ENCODE measurements around the gene RGS16. TPM values are rescaled to one million over a fixed set of nuclear protein-coding genes. Genes with fewer than 3 reads are reported as not detected.

Gene RGS16
- total RNA-seq, 3 donors from 2014 or later = 0.61 to 2.3 (median 1.3) TPM

DNA sequence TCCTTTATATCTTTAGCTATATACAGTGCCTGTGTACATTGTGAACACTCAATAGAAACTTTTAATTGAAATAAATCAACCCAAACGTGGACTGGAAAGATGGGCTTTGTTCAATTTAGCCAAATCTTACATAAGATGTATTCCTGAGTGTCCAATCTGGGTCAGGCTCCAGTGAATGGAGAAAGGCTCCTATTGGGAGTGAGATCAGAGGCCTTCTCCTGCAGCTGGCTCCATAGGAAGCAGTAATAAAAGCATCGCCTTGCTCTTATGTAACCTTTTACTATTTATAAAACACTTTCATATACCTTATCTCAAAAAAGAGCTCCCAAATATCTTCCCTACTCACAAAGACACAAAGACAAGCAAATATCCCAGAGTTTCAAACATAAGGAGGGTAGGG, 24.9 kb upstream of the RGS16 start:
- H3K9me3 ChIP-seq = no peaks in the 10 kb centered on the region
- DNase-seq (no peak), ATAC-seq (no peak)
- H3K4me3 ChIP-seq = no peak overlapping the region
- H3K36me3 ChIP-seq (ENCODE audit: low read depth) = no peaks in the 10 kb centered on the region
- TF ChIP-seq, protein P1, sequence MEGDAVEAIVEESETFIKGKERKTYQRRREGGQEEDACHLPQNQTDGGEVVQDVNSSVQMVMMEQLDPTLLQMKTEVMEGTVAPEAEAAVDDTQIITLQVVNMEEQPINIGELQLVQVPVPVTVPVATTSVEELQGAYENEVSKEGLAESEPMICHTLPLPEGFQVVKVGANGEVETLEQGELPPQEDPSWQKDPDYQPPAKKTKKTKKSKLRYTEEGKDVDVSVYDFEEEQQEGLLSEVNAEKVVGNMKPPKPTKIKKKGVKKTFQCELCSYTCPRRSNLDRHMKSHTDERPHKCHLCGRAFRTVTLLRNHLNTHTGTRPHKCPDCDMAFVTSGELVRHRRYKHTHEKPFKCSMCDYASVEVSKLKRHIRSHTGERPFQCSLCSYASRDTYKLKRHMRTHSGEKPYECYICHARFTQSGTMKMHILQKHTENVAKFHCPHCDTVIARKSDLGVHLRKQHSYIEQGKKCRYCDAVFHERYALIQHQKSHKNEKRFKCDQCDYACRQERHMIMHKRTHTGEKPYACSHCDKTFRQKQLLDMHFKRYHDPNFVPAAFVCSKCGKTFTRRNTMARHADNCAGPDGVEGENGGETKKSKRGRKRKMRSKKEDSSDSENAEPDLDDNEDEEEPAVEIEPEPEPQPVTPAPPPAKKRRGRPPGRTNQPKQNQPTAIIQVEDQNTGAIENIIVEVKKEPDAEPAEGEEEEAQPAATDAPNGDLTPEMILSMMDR (IDR thresholded peaks at IDR 0.05) = no peak
- no peaks in the 10 kb centered on the region for H3K4me1 ChIP-seq (ENCODE audit: low read depth)
- intact Hi-C loops (cut with DNase I, micrococcal nuclease) = no loop called here

DNA sequence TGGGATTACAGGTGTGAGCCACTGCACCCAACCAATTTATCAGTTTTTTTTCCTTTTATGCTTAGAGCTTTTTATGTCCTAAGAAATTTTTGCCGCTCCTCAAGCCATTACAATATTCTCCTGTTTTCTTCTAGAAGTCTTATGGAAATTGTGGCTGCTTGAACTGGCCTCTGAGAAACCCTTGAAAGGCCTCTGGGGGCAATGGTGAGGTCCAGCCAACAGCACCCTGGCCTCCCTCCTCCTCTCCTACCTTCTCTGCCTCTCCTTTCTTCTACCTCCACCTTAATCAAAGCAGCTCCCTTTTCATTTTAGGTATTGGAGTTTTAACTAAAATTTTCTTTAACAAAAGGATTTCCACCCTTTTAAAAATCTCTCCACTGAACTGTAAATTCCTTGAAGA, 24.5 kb upstream of the RGS16 start:
- ATAC-seq = no peak
- no peak for DNase-seq
- no peaks in the 10 kb centered on the region for H3K4me1 ChIP-seq (ENCODE audit: low read depth)
- H3K36me3 ChIP-seq (ENCODE audit: low read depth) = no peaks in the 10 kb centered on the region
- H3K9me3 ChIP-seq = no peaks in the 10 kb centered on the region
- TF ChIP-seq, protein P1 (IDR thresholded peaks at IDR 0.05) = no peak
- H3K4me3 ChIP-seq = no peak overlapping the region
- intact Hi-C loops (cut with DNase I, micrococcal nuclease) = no loop called here

DNA sequence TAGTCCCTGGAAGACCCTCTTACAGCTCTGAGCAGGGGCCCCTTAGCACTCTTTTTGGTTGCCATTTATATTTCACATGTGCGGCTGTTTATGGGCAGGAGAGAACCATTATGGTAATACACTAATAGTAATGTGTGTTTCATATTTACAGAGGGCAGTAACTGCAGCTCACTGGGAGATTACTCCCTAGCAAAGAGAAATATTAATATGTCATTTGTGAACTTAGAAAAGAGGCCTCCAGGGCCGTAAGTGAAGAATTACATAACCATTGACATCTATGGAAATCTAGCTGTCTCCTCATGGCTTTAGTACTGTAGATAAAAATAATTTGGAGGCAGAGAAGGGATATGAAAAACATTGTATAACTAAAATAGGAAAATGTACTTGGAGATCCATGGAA, 23.4 kb upstream of the RGS16 start:
- Histone ChIP-seq H3K4me1 (ENCODE audit: low read depth) (no peaks in the 10 kb centered on the region), H3K36me3 (ENCODE audit: low read depth) (no peaks in the 10 kb centered on the region), H3K9me3 (no peaks in the 10 kb centered on the region), H3K4me3 (no peak overlapping the region)
- no peak for DNase-seq
- intact Hi-C loops (cut with DNase I, micrococcal nuclease) = no loop called here
- TF ChIP-seq, protein P1 (IDR thresholded peaks at IDR 0.05) = no peak
- no peak for ATAC-seq

DNA sequence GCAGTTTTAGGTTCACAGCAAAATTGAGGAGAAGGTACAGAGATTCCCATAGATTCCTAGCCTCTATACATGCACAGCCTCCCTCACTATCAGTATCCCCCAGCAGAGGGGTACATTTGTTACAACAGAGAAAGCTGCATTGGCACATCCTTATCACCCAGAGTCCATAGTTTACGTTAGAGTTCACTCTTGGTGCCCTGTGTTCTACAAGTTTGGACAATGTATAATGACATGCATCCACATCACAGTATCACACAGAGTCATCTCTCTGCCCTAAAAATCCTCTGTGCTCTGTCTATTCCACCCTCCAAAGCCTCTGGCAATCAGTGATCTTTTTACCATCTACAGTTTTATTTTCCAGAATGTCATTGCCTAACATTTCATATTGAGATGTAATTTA, 22.3 kb upstream of the RGS16 start:
- DNase-seq = no peak
- H3K36me3 ChIP-seq (ENCODE audit: low read depth) = no peaks in the 10 kb centered on the region
- no peak for ATAC-seq
- intact Hi-C loops (cut with DNase I, micrococcal nuclease) = no loop called here
- no peak overlapping the region for H3K4me3 ChIP-seq
- no peaks in the 10 kb centered on the region for H3K4me1 ChIP-seq (ENCODE audit: low read depth)
- TF ChIP-seq, protein P1 (IDR thresholded peaks at IDR 0.05) = no peak
- H3K9me3 ChIP-seq = no peaks in the 10 kb centered on the region

DNA sequence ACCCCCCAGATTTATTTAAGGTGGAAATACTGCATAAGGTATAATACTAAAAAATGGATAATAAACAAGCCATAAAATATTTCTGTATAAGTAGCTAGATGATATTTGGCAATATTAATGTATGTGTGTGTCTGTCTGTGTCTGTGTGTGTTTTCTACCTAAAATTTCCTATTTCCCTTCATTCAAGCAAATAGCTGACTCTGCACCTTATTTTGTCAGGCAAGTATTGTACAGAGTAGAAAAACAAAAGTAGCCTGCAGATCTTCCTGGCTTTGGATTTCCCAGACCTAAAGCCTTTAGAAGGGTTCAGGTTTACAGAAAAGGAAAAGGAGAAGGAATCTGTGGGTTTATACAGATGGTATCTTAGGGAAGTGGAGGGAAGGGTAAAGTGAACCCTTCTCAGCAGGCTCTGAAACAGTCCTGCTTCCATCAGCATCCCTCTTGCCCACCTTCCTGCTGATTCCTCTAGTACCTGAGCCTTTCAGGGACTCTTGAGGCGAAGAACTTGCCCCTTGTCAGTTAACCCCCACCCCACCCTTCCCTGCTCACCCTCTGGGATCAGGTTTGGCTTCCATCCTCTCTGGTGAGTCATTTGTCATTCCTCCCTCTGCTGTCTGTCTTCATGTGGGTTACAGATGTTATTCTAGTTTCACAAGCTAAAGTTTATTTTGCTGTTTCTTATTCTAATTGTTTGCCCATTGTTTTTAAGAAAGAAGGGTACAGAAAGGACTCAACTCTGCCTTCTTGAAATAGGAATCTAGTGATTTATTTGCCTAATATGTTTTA, 21.7 kb upstream of the RGS16 start:
- intact Hi-C loops (cut with DNase I, micrococcal nuclease) = no loop called here
- ATAC-seq (no peak), DNase-seq (no peak)
- Histone ChIP-seq H3K4me3 (no peak overlapping the region), H3K9me3 (no peaks in the 10 kb centered on the region), H3K36me3 (ENCODE audit: low read depth) (no peaks in the 10 kb centered on the region), H3K4me1 (ENCODE audit: low read depth) (no peaks in the 10 kb centered on the region)
- TF ChIP-seq, protein P1 (IDR thresholded peaks at IDR 0.05) = no peak

Data from mucosa of descending colon (tissue), 3 donors.